GM19452 (cell line): ENCODE data around the gene STXBP4.

Source experiments
- ATAC-seq: cut with Tn5 transposase; IDR thresholded peaks from one replicate; pipeline ENCODE4 v1.9.1; 2021; ENCODE audit not compliant: unreplicated experiment

STXBP4 gene

GRCh38 chr17:55166506-55166905 is 197.9 kb downstream of the STXBP4 start:
- no peak for ATAC-seq

- no peak for ATAC-seq
Observed at GRCh38 chr17:55167024-55167725, 198.6 kb downstream of the STXBP4 start.

GRCh38 chr17:55168958-55169687 is 200.6 kb downstream of the STXBP4 start:
- peak; percentile 88 for ATAC-seq

- ATAC-seq: no peak
Observed at GRCh38 chr17:55171634-55172328, 203.2 kb downstream of the STXBP4 start.

- ATAC-seq: no peak
Observed at GRCh38 chr17:55172612-55173011, 204.0 kb downstream of the STXBP4 start.

GRCh38 chr17:55174133-55174532 is 205.6 kb downstream of the STXBP4 start:
- ATAC-seq: no peak

- peak; percentile 53 for ATAC-seq
Observed at GRCh38 chr17:55175788-55176427, 207.3 kb downstream of the STXBP4 start.

GRCh38 chr17:55177159-55177854 is 208.7 kb downstream of the STXBP4 start:
- ATAC-seq: no peak

- no peak for ATAC-seq
Observed at GRCh38 chr17:55177855-55178217, 209.3 kb downstream of the STXBP4 start.

GRCh38 chr17:55186937-55187770 is 218.6 kb downstream of the STXBP4 start:
- no peak for ATAC-seq

GRCh38 chr17:55190748-55191147 is 222.2 kb downstream of the STXBP4 start:
- peak; percentile 63 for ATAC-seq

- ATAC-seq: no peak
Observed at GRCh38 chr17:55198690-55199370, 230.3 kb downstream of the STXBP4 start.

- no peak for ATAC-seq
Observed at GRCh38 chr17:55200904-55201303, 232.3 kb downstream of the STXBP4 start.

GRCh38 chr17:55201308-55201932 is 232.9 kb downstream of the STXBP4 start:
- ATAC-seq: no peak

- ATAC-seq: no peak
Observed at GRCh38 chr17:55202896-55203295, 234.3 kb downstream of the STXBP4 start.

GRCh38 chr17:55208078-55208812 is 239.7 kb downstream of the STXBP4 start:
- no peak for ATAC-seq

GRCh38 chr17:55210292-55210691 is 241.7 kb downstream of the STXBP4 start:
- ATAC-seq: no peak

GRCh38 chr17:55212880-55213279 is 244.3 kb downstream of the STXBP4 start:
- no peak for ATAC-seq
